ENCODE data around the gene TSN.
A peak's percentile ranks its signal among the peaks of the same experiment; 100 is the strongest.

The TSN gene

GRCh38 chr2:121774235-121774634, 18.8 kb downstream of the TSN start:
- Histone ChIP-seq H3K27me3 (ENCODE audit: insufficient read depth, poor library complexity, severe bottlenecking) (no peaks in the 10 kb centered on the region), H3K27ac (ENCODE audit: poor library complexity, severe bottlenecking) (no peak overlapping the region), H3K9me3 (ENCODE audit: severe bottlenecking) (no peaks in the 10 kb centered on the region), H3K4me1 (ENCODE audit: insufficient read depth, poor library complexity, severe bottlenecking) (peaks cover 7% of the 10 kb centered on the region), H3K36me3 (ENCODE audit: low read depth) (no peaks in the 10 kb centered on the region), H3K4me3 (ENCODE audit: severe bottlenecking) (no peak overlapping the region)
- DNase-seq (ENCODE audit: low spot score) (no peak), ATAC-seq (ENCODE audit: low read depth) (no peak)
- no peak for TF ChIP-seq CTCF (IDR thresholded peaks at IDR 0.05; ENCODE audit: poor library complexity, severe bottlenecking)

GRCh38 chr2:121776361-121776760, 20.9 kb downstream of the TSN start:
- Histone ChIP-seq H3K27ac (ENCODE audit: poor library complexity, severe bottlenecking) (no peak overlapping the region), H3K4me1 (ENCODE audit: insufficient read depth, poor library complexity, severe bottlenecking) (peaks cover 7% of the 10 kb centered on the region), H3K4me3 (ENCODE audit: severe bottlenecking) (no peak overlapping the region), H3K36me3 (ENCODE audit: low read depth) (no peaks in the 10 kb centered on the region), H3K27me3 (ENCODE audit: insufficient read depth, poor library complexity, severe bottlenecking) (no peaks in the 10 kb centered on the region), H3K9me3 (ENCODE audit: severe bottlenecking) (no peaks in the 10 kb centered on the region)
- no peak for TF ChIP-seq CTCF (IDR thresholded peaks at IDR 0.05; ENCODE audit: poor library complexity, severe bottlenecking)
- ATAC-seq (ENCODE audit: low read depth) (no peak), DNase-seq (ENCODE audit: low spot score) (no peak)

GRCh38 chr2:121776885-121777698, 21.6 kb downstream of the TSN start:
- Histone ChIP-seq H3K27me3 (ENCODE audit: insufficient read depth, poor library complexity, severe bottlenecking) (no peaks in the 10 kb centered on the region), H3K9me3 (ENCODE audit: severe bottlenecking) (no peaks in the 10 kb centered on the region), H3K4me1 (ENCODE audit: insufficient read depth, poor library complexity, severe bottlenecking) (peaks cover 7% of the 10 kb centered on the region), H3K4me3 (ENCODE audit: severe bottlenecking) (no peak overlapping the region), H3K36me3 (ENCODE audit: low read depth) (no peaks in the 10 kb centered on the region), H3K27ac (ENCODE audit: poor library complexity, severe bottlenecking) (no peak overlapping the region)
- TF ChIP-seq CTCF (IDR thresholded peaks at IDR 0.05; ENCODE audit: poor library complexity, severe bottlenecking), result no peak
- ATAC-seq (ENCODE audit: low read depth) (peak; percentile 22; the same call in 2 of the 3 replicates), DNase-seq (ENCODE audit: low spot score) (no peak)

- peaks cover 7% of the 10 kb centered on the region for H3K4me1 ChIP-seq (ENCODE audit: insufficient read depth, poor library complexity, severe bottlenecking)
- H3K9me3 ChIP-seq (ENCODE audit: severe bottlenecking), result no peaks in the 10 kb centered on the region
- DNase-seq (ENCODE audit: low spot score), result no peak
- no peak overlapping the region for H3K27ac ChIP-seq (ENCODE audit: poor library complexity, severe bottlenecking)
- no peak for TF ChIP-seq CTCF (IDR thresholded peaks at IDR 0.05; ENCODE audit: poor library complexity, severe bottlenecking)
- H3K27me3 ChIP-seq (ENCODE audit: insufficient read depth, poor library complexity, severe bottlenecking), result no peaks in the 10 kb centered on the region
- no peaks in the 10 kb centered on the region for H3K36me3 ChIP-seq (ENCODE audit: low read depth)
- peak; percentile 90 for ATAC-seq (ENCODE audit: low read depth)
- no peak overlapping the region for H3K4me3 ChIP-seq (ENCODE audit: severe bottlenecking)
These were observed 22.2 kb downstream of the TSN start for GRCh38 chr2:121777699-121778058.
